ENCODE measurements around the gene SMARCAL1. TPM values are rescaled to one million over a fixed set of nuclear protein-coding genes. Genes with fewer than 3 reads are reported as not detected.
A peak's percentile ranks its signal among the peaks of the same experiment; 100 is the strongest.

The SMARCAL1 gene
- total and polyA plus RNA-seq, 2 of the 4 experiments (the other 2 are of a cell fraction), result 13.6 to 21.0 TPM

DNA sequence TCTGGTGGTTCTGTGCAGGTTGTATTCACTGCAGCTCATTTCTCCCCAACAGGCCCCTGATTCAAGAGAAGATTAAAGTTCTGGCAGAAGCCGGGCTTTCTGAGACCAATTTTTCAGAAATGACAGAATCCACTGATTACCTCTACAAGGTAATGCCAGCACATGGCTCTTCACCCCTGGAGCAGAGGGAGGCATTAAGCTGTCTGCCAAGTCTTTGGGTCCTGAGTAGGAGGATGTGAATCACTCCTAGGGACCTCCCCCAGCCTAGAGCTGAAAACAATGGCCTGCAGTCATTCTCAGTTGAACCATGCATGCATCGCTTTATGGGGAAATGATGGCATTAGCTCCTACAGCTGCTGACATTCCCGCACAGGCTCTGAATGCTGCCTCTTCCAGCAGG is 65.9 kb downstream of the SMARCAL1 start:
- H3K56ac ChIP-seq (ENCODE audit: extremely low read depth, insufficient read depth, low read length), result no peak overlapping the region
- H3K27ac ChIP-seq (ENCODE audit: insufficient read depth, low read length), result no peak overlapping the region
- no peak overlapping the region for H2BK20ac ChIP-seq (ENCODE audit: low read depth, low read length)
- WGBS, 2 experiments (ENCODE audit: extremely low coverage in 2 of 2, insufficient read length in 1 of 2), result no CpG with 5 or more reads among the region's 3 CpGs
- H3K4me1 ChIP-seq (ENCODE audit: control insufficient read depth, insufficient read depth, low read length), result no peaks in the 10 kb centered on the region; the same call in 1 of the 2 replicates
- ChIA-PET POLR2A (ENCODE audit: unreplicated experiment) (no interaction called here), CTCF (interaction anchor here (0.5 kb wide), 1 partner anchor 19 kb away, joined by 3 read pairs; no protein-coding TSS in a partner anchor)
- H2BK120ac ChIP-seq (ENCODE audit: low read depth, low read length), result no peak overlapping the region
- H3K79me1 ChIP-seq (ENCODE audit: low read depth in 1 of 2, low read length in 2 of 2), result no peaks in the 10 kb centered on the region; a peak in 1 of 4 replicates
- TF ChIP-seq MXI1 (IDR thresholded peaks at IDR 0.05; ENCODE audit: borderline replicate concordance, low read depth, low read length) (peak; percentile 42; the same call in 1 of the 2 replicates), FOS (IDR thresholded peaks at IDR 0.05; ENCODE audit: low read depth, low read length) (0 out of 2 replicates have a peak, but pooled peaks have one; percentile 21), CHD1 (IDR thresholded peaks at IDR 0.05; ENCODE audit: low read depth, low read length) (no peak)
- peak overlapping the region; percentile 22 for H2AK9ac ChIP-seq (replicated peaks; ENCODE audit: low read depth, low read length, poor library complexity)
- no peaks in the 10 kb centered on the region for H3K27me3 ChIP-seq (ENCODE audit: control insufficient read depth, insufficient read depth, low read length)
- H3K9me1 ChIP-seq (ENCODE audit: insufficient read depth, low read length), result peaks cover 19% of the 10 kb centered on the region
- H4K8ac ChIP-seq (ENCODE audit: low read depth in 2 of 2, low read length in 2 of 2), result no peak overlapping the region
- H4K20me1 ChIP-seq (ENCODE audit: insufficient read depth, low read length), result no peaks in the 10 kb centered on the region
- dilution Hi-C loops (cut with HindIII; ENCODE audit: low sequenced_read_pairs, unreplicated experiment) (no loop called here), in situ Hi-C loops (cut with MboI; ENCODE audit: low sequenced_read_pairs) (no loop called here), intact Hi-C loops (cut with micrococcal nuclease) (loop anchor here (5.0 kb wide), 1 partner anchor 36 kb away; no protein-coding TSS in a partner anchor)
- H2BK15ac ChIP-seq (ENCODE audit: low read depth, low read length), result no peak overlapping the region; the same call in 2 of the 3 replicates
- no peak overlapping the region for H3K18ac ChIP-seq (ENCODE audit: low read depth, low read length)
- H2AK5ac ChIP-seq (ENCODE audit: low read depth, low read length), result no peak overlapping the region
- H4K91ac ChIP-seq (ENCODE audit: insufficient read depth, low read depth, low read length), result no peak overlapping the region
- H3K14ac ChIP-seq (replicated peaks; ENCODE audit: low read depth, low read length), result no peak overlapping the region
- H3K4ac ChIP-seq (ENCODE audit: low read depth, low read length), result 0 out of 2 replicates have a peak overlapping the region, but pooled peaks have one; percentile 34
- peak overlapping the region; percentile 41 for H2BK5ac ChIP-seq (ENCODE audit: low read depth, low read length, poor library complexity, severe bottlenecking)
- BruUV-seq (replicated peaks), result no TSS peak
- no peak overlapping the region for H3K4me3 ChIP-seq (ENCODE audit: insufficient read depth, low read depth, low read length)
- DNase-seq (peak; percentile 88), ATAC-seq (ENCODE audit: low read depth) (peak; percentile 91)
- peaks cover 24% of the 10 kb centered on the region for H3K36me3 ChIP-seq (ENCODE audit: control insufficient read depth, insufficient read depth, low read length)
- no peak overlapping the region for H3K4me2 ChIP-seq (ENCODE audit: low read depth, low read length)
- H3K9me3 ChIP-seq (ENCODE audit: control insufficient read depth, insufficient read depth, low read length), result no peaks in the 10 kb centered on the region
- H4K5ac ChIP-seq (ENCODE audit: low read depth, low read length), result no peak overlapping the region
- H3K23ac ChIP-seq (ENCODE audit: low read depth, low read length), result no peak overlapping the region
- no peak overlapping the region for H3K9ac ChIP-seq (ENCODE audit: low read depth, low read length)
- H2AFZ ChIP-seq (replicated peaks; ENCODE audit: low read length, poor library complexity), result peak overlapping the region; percentile 46

All from IMR-90 (cell line).